Upper lobe of left lung (tissue), 4 donors: ENCODE measurements around the gene RALGAPA2.

Experiments used
- CTCF ChIP-seq, 6 experiments: fragments of 450-650 bp in 4 of 6; fragments of 200-600 bp in 2 of 6; sonication (generic) in 2 of 6; IDR thresholded peaks; one replicate each; pipeline ENCODE4 v1.5.1; 2016 to 2019; ENCODE audit warnings: antibody characterized with exemption in 6 of 6
- POLR2A ChIP-seq, 4 donors: fragments of 450-650 bp; IDR thresholded peaks; one replicate each; pipeline ENCODE4 v1.5.1; 2016 to 2017; ENCODE audit warnings: antibody characterized with exemption in 4 of 4, mild to moderate bottlenecking in 2 of 4
- POLR2AphosphoS5 ChIP-seq, 2 donors: sonication (generic); formaldehyde crosslinking; IDR thresholded peaks; one replicate each; pipeline ENCODE4 v1.5.1; 2017; ENCODE audit warnings: antibody characterized with exemption in 2 of 2

- TF ChIP-seq CTCF (IDR thresholded peaks at IDR 0.05) (no peak), POLR2AphosphoS5 (IDR thresholded peaks at IDR 0.05) (no peak), POLR2A (IDR thresholded peaks at IDR 0.05) (no peak)
These were observed 193.2 kb downstream of the RALGAPA2 start for GRCh38 chr20:20519269-20519668.
